GM23338 (cell line): Measurements from ENCODE around the gene AGTRAP.

Experiments
- CREB1 ChIP-seq: fragments of 250-450 bp; sonication (Bioruptor Pico); IDR thresholded peaks from 2 replicates; pipeline ENCODE4 v1.5.0; 2020; ENCODE audit warnings: low read depth, mild to moderate bottlenecking, moderate library complexity
- CTCF ChIP-seq, 2 experiments: fragments of 200-600 bp in 1 of 2; sonication (generic) in 1 of 2; conservative IDR thresholded peaks; 2 replicates each; pipeline versions ENCODE4 v1.5.1 to v1.6.1; 2016 to 2017; ENCODE audit warnings: antibody characterized with exemption in 2 of 2, low read depth in 2 of 2, mild to moderate bottlenecking in 2 of 2, moderate library complexity in 1 of 2
- ETS1 ChIP-seq: IDR thresholded peaks from 2 replicates; pipeline ENCODE4 v1.6.1; 2016; ENCODE audit warnings: antibody characterized with exemption
- EZH2 ChIP-seq: fragments of 200-600 bp; sonication (generic); IDR thresholded peaks from one replicate; pipeline ENCODE4 v1.8.0; 2017; ENCODE audit warnings: antibody characterized with exemption, mild to moderate bottlenecking, low read depth; ENCODE audit not compliant: unreplicated experiment
- EZH2phosphoT487 ChIP-seq: fragments of 200-600 bp; sonication (generic); IDR thresholded peaks from one replicate; pipeline ENCODE4 v1.8.1; 2018; ENCODE audit warnings: antibody characterized with exemption; ENCODE audit not compliant: unreplicated experiment
- JUNB ChIP-seq: IDR thresholded peaks from one replicate; pipeline ENCODE4 v1.6.1; 2016; ENCODE audit warnings: antibody characterized with exemption; ENCODE audit not compliant: unreplicated experiment
- NANOG ChIP-seq: IDR thresholded peaks from 2 replicates; pipeline ENCODE4 v1.6.1; 2016; ENCODE audit warnings: antibody characterized with exemption, borderline replicate concordance
- POLR2AphosphoS5 ChIP-seq: IDR thresholded peaks from 2 replicates; pipeline ENCODE4 v1.6.1; 2016; ENCODE audit warnings: antibody characterized with exemption, low read depth
- REST ChIP-seq: IDR thresholded peaks from one replicate; pipeline ENCODE4 v1.6.1; 2018; ENCODE audit warnings: antibody characterized with exemption; ENCODE audit not compliant: unreplicated experiment
- STAT1 ChIP-seq: IDR thresholded peaks from one replicate; pipeline ENCODE4 v1.6.1; 2016; ENCODE audit warnings: antibody characterized with exemption; ENCODE audit not compliant: unreplicated experiment
- ZNF114 ChIP-seq: fragments of 250-450 bp; sonication (Bioruptor Pico); IDR thresholded peaks from 2 replicates; pipeline ENCODE4 v1.5.0; 2020; ENCODE audit warnings: mild to moderate bottlenecking, moderate library complexity
- ZNF331 ChIP-seq: fragments of 250-450 bp; sonication (Bioruptor Pico); IDR thresholded peaks from 2 replicates; pipeline ENCODE4 v1.5.0; 2020; ENCODE audit warnings: low read depth, mild to moderate bottlenecking, moderate library complexity
- ZNF462 ChIP-seq: fragments of 250-450 bp; sonication (Bioruptor Pico); IDR thresholded peaks from 2 replicates; pipeline ENCODE4 v1.5.0; 2020; ENCODE audit warnings: mild to moderate bottlenecking, moderate library complexity

- TF ChIP-seq CTCF (conservative IDR thresholded peaks at IDR 0.05; ENCODE audit: low read depth in 2 of 2) (no peak), REST (no peak), EZH2 (no peak), EZH2phosphoT487 (no peak), POLR2AphosphoS5 (no peak), ZNF331 (CRISPR knock-in tag) (no peak), ZNF114 (CRISPR knock-in tag) (no peak), JUNB (no peak), STAT1 (no peak), CREB1 (CRISPR knock-in tag) (no peak), ETS1 (no peak), NANOG (no peak), ZNF462 (CRISPR knock-in tag) (no peak)
Measured at GRCh38 chr1:11706292-11706691, 29.6 kb upstream of the AGTRAP start.
